Effector CD8-positive, alpha-beta T cell (primary cell): ENCODE data around the gene PARM1.
"Not testable (repeated sequence)": the region's sequence is repeated elsewhere in the genome, so short reads cannot be mapped to it uniquely, and the experiment has no call there.

Source experiments
- DNase-seq: peaks from one replicate; lab custom pipeline; 2025; lab: John Stamatoyannopoulos, UW

PARM1 gene

DNA sequence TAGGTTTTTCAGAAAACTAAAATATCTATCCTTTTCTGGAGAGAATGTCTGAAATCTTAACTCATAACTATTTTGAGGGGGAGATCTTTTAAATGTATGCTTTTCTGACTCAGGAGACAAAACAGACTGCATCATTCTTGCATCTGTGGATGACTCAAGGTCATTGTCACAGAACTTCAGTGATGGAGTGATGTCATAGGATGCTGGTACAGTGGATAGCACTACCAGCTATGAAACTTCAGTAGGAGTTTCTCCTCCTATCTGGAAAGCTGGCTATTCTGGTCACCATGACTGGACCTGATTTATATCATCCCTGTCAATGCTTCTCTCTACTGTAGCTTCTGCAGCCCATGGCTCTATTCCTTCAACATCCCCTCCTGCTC, 50.3 kb downstream of the PARM1 start:
- DNase-seq = no peak

- no peak for DNase-seq
Observed at GRCh38 chr4:74990276-74990875, 57.5 kb downstream of the PARM1 start.

DNA sequence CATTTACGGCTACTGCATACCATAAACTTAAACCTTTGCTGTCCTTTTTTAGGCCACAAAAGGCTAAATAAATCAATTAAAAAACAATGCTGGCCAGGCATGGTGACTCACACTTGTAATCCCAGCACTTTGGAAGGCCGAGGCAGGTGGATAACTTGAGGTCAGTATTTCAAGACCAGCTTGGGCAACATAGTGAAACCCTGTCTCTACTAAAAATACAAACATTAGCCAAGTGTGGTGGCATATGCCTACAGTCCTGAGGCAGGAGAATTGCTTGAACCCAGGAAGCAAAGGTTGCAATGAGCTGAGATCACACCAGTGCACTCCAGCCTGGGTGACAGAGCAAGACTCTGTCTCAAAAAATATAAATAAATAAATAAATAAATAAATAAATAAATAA, 61.5 kb downstream of the PARM1 start:
- DNase-seq = not testable (repeated sequence)

GRCh38 chr4:74996996-74997395, 64.1 kb downstream of the PARM1 start:
- DNase-seq = no peak

DNA sequence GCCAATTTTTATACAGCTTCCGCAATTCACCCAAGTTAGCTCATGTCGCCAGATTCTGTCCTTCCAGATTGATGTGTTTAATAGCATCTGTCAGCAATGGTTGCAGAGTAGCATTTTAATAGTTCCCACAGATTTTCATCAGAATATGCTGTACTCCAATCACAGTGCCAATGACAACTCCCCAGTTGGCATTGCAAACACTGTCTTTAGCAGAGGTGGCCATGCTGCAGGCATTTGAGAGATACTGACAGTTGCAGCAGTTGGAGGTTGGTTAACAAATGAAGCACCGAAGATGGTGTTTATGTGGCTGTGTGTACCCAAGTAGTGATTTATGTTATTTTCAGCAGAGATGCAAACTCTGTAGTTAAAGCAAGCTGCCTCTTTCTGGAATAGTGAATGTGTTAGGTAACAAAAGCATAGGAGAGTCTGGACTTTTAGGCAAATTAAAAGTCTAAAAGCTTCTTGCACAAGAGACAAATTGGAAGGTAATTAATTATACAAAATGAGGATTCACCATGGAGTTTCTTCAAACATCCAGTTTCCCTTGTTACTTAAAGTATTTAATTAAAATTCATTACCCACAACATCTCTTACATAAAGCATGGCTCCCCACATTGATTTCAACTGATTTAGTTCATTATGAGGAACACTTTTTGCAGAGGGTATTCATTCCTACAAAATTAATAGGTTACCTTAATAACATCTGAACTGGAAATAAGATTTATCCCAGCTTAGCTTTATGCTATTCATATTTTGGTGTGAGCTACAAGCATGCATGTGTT, 65.2 kb downstream of the PARM1 start:
- no peak for DNase-seq

DNA sequence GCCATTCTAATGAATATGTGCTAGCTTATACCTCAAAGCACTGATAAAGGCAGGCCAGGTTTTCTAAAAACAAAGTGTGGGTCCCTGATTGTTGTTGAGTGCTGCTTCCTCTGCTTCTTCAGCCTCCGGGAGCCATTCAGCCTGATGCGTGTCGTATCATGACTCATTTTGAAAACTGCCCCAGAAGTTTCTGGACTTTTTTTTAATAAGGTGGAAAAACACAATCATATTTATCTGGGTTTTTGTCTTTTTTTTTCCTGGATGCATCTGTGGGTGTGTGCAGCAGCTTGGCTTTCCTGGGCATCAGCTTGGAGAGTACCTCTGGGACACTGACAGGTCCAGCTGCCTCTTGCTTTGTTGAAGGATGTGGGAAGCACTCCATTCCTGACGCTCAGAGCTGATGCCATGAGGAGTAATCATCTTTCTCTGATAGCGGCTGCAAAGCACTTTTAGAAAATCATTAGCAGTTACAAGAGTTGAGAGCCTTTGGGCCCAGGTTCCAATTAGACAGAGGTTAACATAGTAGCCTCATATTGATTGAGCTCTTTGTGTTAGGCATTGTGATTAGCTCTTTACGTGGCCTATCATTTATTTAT, 66.9 kb downstream of the PARM1 start:
- no peak for DNase-seq

- no peak for DNase-seq
Observed at GRCh38 chr4:75001871-75002270, 69.0 kb downstream of the PARM1 start.

GRCh38 chr4:75002381-75002780, 69.5 kb downstream of the PARM1 start:
- no peak for DNase-seq

DNA sequence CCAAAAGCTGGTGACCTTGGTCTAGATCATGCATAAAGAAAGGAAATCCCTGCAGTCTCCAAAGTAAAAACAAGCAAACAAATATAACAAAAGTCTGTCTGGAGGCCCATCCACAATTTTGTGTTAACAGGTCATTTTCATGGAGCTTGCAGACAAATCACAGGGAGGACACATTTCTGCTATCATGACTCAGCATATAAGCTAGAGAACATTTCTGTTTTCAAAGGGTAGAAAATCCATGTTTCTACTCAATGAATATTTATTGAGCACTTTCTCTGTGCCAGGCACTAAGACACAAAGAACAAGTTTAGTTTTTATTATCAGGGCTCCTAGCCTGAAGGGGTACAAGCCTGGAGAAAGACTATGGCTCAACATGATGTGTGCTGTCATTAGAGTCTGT, 71.1 kb downstream of the PARM1 start:
- DNase-seq = no peak

DNA sequence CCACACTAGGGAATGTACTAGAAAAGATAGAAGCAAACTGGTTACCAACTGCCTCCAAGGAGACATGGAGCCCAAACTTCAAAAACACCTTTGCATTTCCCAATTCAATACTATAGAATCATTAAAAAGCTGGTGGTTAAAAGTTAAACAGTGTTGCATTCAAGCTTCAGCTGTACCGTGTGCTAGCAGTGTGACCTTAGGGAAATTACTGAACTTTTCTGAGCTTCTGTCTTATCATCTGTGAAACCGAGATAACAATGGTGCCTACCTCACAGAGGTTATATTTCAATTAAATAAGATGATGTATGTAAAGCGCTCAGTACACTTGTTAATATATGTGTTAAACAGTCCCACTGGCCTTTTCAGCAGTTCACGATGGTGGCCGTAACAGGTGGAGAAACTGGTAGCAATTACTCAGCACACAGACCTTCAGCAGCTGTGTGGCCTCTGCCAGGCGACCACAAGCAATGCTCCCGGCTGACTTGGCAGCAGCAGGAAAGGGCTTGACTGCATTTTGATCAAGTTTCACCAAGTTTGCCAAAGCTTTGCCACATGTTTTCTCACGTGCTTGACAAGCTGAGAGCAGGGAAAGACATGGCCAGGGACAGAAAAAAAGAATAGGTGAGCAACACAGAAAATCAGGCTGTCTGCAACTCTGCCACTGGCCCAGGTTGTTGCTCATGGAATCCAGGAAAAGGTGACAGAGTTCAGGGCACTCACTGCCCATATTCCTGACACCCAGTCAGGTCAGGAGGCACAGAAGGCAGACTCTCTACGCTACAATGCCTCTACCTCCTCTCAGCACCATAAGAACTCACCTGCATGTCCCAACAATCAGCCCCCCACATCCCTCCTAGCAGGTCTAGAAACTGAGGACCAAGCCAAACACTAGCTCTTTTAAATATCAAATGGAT, 72.1 kb downstream of the PARM1 start:
- no peak for DNase-seq

DNA sequence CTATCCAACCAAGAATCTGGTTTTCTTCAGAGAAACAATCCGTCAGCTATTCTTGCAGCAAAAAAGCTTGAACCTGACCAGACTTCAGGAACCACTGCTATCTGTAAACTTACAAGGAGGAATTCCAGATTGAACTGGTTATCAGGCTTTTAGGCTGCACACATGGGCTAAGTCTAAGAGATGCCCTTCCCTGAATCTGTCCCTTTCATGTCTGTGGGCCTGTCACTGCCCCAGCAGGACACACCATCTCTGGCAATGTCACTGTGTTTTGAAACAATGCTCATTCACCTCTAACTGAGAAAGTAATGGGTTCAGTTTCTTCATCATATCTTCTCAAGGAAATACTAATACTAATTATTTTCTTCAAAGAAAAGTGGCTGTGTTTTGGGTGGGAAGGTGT, 72.8 kb downstream of the PARM1 start:
- DNase-seq = no peak

- DNase-seq = no peak
Observed at GRCh38 chr4:75007891-75008290, 75.0 kb downstream of the PARM1 start.

GRCh38 chr4:75009138-75009537, 76.2 kb downstream of the PARM1 start:
- DNase-seq = no peak

DNA sequence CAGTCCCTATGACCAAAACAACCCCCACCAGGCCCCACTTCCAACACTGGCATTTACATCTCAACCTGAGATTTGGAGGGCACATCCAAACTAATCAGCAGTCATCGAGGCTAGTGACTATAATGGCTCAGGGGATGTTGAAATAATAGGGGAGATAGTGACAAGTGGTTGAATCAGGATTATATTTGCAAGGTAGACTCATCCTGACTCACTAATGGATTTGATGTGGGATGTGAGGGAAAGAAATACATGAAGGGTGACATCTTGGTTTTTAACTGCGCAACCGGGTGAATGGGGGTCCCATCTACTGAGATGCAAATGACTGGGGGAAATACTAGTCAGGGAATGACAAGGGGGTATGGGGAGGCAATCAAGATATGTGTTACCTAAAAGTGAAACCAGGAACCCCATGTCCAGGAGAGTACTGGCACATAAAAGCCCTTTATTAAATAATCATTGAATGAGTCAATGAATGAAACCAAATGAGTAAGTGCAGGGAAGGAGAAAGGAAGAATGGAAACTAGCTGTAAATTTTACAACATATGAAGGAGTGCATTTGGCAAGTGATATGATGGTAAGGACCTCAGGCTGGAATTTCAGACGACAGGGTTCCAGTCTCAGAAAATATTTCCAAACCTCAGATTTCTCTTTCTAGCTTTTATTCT, 78.3 kb downstream of the PARM1 start:
- DNase-seq = no peak

GRCh38 chr4:75015627-75016026, 82.7 kb downstream of the PARM1 start:
- DNase-seq = no peak

DNA sequence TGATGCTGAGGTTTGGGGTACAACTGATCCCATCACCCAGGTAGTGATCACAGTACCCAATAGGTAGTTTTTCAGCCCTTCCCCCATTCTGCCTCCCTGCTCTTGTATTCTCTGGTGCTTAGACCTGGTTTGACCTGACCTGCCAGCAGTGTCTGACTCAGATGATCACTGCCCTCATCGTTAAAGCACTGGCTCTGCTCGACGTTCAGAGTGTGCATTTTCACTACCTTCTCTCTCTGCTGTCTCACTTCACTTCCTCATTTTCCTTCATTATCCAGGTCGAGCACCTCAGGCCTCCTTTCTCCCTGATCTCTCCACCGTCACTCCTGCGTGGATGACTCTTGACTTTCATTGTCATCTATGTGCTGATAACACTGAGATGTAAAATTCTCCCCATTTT, 83.6 kb downstream of the PARM1 start:
- DNase-seq = no peak

DNA sequence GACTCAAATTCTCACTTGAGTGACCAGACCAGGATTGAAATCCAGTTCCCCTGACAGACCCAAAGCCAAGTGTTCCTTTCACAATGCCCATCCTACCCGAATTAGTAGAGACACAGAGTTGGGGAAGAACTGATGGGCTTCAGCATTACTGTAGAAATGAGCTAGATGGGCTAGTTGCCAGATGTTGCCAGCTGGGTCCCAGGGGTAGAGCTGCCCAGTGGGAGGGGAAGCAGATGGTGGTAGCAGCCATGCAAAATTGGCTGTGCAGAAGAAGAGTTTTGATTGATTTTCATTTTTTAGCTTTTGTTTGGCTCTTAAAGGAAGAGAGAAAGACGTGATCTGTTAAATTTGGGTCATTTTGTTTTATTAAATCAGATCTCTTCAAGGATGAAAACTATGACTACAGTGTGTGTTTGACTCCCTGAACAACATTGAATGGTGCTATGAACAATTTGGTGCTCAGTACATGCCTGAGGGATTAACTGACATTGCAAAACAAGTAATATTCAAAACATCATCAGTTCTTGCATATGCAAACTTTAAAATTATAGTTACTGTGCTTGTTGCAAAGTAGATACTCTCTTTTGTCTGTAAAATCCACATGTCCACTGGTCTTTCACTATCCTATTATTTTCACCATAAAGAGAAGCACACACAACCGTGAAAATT, 86.0 kb downstream of the PARM1 start:
- no peak for DNase-seq

GRCh38 chr4:75025431-75025830, 92.5 kb downstream of the PARM1 start:
- DNase-seq = no peak

- DNase-seq = no peak
Observed at GRCh38 chr4:75028196-75028854, 95.4 kb downstream of the PARM1 start.

DNA sequence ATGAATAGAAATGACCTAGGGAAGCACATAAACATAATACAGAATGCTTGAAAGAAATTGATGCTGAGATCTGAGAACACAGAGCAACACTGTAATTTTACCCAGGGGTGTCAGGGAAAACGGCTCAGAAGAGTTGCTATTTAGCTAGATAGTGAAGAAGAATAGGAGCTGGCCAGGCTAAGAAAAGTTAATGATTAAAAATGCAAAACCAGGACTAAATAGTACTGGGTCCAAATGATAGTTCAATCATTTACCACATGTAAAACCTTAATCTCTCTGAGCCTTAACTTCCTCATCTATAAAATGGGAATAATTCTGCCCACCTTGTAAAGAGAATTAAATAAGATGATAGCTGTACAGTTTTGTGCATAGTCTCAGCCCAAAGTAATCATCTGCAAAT, 97.1 kb downstream of the PARM1 start:
- DNase-seq = no peak
